HepG2 (cell line): ENCODE data around the gene WIPF2. TPM values are rescaled to one million over a fixed set of nuclear protein-coding genes. Genes with fewer than 3 reads are reported as not detected.
A peak's percentile ranks its signal among the peaks of the same experiment; 100 is the strongest.

ENCODE experiments used
- AKAP8 ChIP-seq: sonication (generic); formaldehyde crosslinking; IDR thresholded peaks from 2 replicates; pipeline ENCODE4 v1.5.1; 2020; ENCODE audit warnings: mild to moderate bottlenecking, missing genetic modification reagents
- ELF1 ChIP-seq: sonication (generic); formaldehyde crosslinking; IDR thresholded peaks from 2 replicates; pipeline ENCODE4 v1.4.0; 2020; ENCODE audit warnings: missing genetic modification reagents
- FOXM1 ChIP-seq: sonication (generic); formaldehyde crosslinking; IDR thresholded peaks from 2 replicates; pipeline ENCODE4 v1.5.0; 2020; ENCODE audit warnings: missing genetic modification reagents
- HES4 ChIP-seq: sonication (generic); formaldehyde crosslinking; IDR thresholded peaks from 2 replicates; pipeline ENCODE4 v1.9.0; 2021; ENCODE audit warnings: mild to moderate bottlenecking, missing genetic modification reagents, borderline replicate concordance
- KLF6 ChIP-seq: IDR thresholded peaks from 2 replicates; pipeline ENCODE4 v1.8.0; 2016; ENCODE audit warnings: missing biosample characterization, missing genetic modification reagents
- MTF2 ChIP-seq: sonication (generic); formaldehyde crosslinking; IDR thresholded peaks from 2 replicates; pipeline ENCODE4 v1.5.0; 2020; ENCODE audit warnings: missing genetic modification reagents, borderline replicate concordance
- RBM39 ChIP-seq: fragments of 200-400 bp; formaldehyde crosslinking; IDR thresholded peaks from one replicate; pipeline ENCODE4 v1.6.1; 2018; ENCODE audit warnings: antibody characterized with exemption, mild to moderate bottlenecking, low read depth, low read length; ENCODE audit not compliant: poor library complexity, severe bottlenecking
- TBX2 ChIP-seq: sonication (generic); formaldehyde crosslinking; IDR thresholded peaks from 2 replicates; pipeline ENCODE4 v1.5.0; 2020; ENCODE audit warnings: missing genetic modification reagents, mild to moderate bottlenecking, borderline replicate concordance
- polyA plus RNA-seq, 8 experiments: library from polyadenylated mRNA; depleted of rRNA in 3 of 8; stranded (reverse) in 7 of 8; unstranded in 1 of 8; fragments of >200 nt; fragmentation: Illumina TruSeq in 4 of 8; extraction: Trizol in 4 of 8; gene quantifications; 2 replicates each; pipeline versions ENCODE4 v1.2.1 to v1.2.3, GENCODE V29; 2011 to 2016; ENCODE audit warnings: low read depth in 4 of 8, missing spikeins in 1 of 8, mixed read lengths in 1 of 8; ENCODE audit not compliant: insufficient read depth in 1 of 8
- total RNA-seq, 5 experiments: library from RNA; depleted of rRNA; stranded (reverse); fragments of >200 nt; fragmentation: Illumina TruSeq; extraction: Trizol; gene quantifications; 2 replicates each; pipeline ENCODE4 v1.2.3, GENCODE V29; 2016; ENCODE audit warnings: low read depth in 1 of 5
- TF ChIP-seq, protein P1 (sequence below): sonication (generic); formaldehyde crosslinking; IDR thresholded peaks from 2 replicates; pipeline ENCODE4 v1.5.0; 2020; ENCODE audit warnings: mild to moderate bottlenecking, missing genetic modification reagents
- TF ChIP-seq, protein P2 (sequence below): sonication (generic); formaldehyde crosslinking; IDR thresholded peaks from 2 replicates; pipeline ENCODE4 v1.4.0; 2020; ENCODE audit warnings: missing genetic modification reagents
- TF ChIP-seq, protein P3 (sequence below): sonication (generic); formaldehyde crosslinking; IDR thresholded peaks from 2 replicates; pipeline ENCODE4 v1.5.0; 2020; ENCODE audit warnings: mild to moderate bottlenecking, missing genetic modification reagents, borderline replicate concordance
- TF ChIP-seq, protein P4 (sequence below): sonication (generic); formaldehyde crosslinking; IDR thresholded peaks from 2 replicates; pipeline ENCODE4 v1.4.0; 2020; ENCODE audit warnings: mild to moderate bottlenecking, missing genetic modification reagents
- TF ChIP-seq, protein P5 (sequence below): sonication (generic); formaldehyde crosslinking; IDR thresholded peaks from 2 replicates; pipeline ENCODE4 v1.5.0; 2020; ENCODE audit warnings: mild to moderate bottlenecking, missing genetic modification reagents
- TF ChIP-seq, protein P6 (sequence below): sonication (generic); formaldehyde crosslinking; IDR thresholded peaks from 2 replicates; pipeline ENCODE4 v1.8.0; 2022; ENCODE audit warnings: mild to moderate bottlenecking, missing genetic modification reagents, moderate library complexity
- TF ChIP-seq, protein P7 (sequence below): sonication (generic); formaldehyde crosslinking; IDR thresholded peaks from 2 replicates; pipeline ENCODE4 v1.4.0; 2020; ENCODE audit warnings: mild to moderate bottlenecking, low read depth, missing genetic modification reagents

WIPF2 gene
- total and polyA plus RNA-seq, 2 of the 13 experiments (the other 11 are each of a cell fraction or from before 2014, with no cell fraction given), result 7.2 to 10.8 TPM

DNA sequence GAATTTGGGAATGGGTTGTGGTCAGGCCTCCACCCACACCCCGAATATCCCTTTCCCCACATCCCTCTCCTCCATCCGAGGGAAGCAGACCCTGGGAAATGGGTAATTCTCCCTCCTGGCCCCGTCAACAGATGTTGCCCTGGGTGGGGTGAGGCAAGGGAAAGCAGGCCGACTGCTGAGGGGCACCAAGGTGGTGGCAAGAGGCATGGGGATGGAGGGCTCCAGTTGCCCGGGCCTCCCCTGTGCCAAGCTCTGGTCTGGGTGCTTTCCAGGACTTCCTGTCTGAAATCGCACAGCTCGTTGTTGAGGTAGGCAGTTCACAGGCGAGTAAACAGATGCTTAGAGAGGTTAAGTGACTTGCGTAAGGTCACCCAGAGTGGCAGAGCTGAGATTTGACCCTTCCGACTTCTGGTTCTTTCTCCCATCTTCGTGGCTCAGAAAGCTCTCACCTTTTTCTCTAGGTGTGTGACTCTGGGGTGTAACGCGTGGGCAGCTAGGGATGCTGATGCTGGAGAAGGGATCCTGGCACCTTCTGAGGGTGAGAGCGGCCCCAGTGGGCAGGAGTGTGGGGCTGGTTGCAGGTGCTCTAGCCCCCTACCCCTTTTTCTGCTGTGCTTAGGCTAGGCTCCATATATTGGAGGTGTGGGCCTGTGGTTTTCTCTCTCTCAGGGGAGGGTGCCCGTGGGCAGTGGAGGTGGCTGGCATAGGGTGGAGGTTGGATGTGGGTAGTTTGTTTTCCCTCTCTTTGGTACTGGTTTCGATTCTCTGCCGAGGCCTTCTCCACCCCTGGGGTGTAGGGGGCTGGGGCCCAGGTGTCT, 107.1 kb downstream of the WIPF2 start (continued):
- TF ChIP-seq, protein P1, sequence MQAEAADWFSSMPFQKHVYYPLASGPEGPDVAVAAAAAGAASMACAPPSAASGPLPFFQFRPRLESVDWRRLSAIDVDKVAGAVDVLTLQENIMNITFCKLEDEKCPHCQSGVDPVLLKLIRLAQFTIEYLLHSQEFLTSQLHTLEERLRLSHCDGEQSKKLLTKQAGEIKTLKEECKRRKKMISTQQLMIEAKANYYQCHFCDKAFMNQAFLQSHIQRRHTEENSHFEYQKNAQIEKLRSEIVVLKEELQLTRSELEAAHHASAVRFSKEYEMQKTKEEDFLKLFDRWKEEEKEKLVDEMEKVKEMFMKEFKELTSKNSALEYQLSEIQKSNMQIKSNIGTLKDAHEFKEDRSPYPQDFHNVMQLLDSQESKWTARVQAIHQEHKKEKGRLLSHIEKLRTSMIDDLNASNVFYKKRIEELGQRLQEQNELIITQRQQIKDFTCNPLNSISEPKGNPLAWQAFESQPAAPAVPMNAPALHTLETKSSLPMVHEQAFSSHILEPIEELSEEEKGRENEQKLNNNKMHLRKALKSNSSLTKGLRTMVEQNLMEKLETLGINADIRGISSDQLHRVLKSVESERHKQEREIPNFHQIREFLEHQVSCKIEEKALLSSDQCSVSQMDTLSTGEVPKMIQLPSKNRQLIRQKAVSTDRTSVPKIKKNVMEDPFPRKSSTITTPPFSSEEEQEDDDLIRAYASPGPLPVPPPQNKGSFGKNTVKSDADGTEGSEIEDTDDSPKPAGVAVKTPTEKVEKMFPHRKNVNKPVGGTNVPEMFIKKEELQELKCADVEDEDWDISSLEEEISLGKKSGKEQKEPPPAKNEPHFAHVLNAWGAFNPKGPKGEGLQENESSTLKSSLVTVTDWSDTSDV (CRISPR knock-in tag), result no peak
- TF ChIP-seq, protein P2, sequence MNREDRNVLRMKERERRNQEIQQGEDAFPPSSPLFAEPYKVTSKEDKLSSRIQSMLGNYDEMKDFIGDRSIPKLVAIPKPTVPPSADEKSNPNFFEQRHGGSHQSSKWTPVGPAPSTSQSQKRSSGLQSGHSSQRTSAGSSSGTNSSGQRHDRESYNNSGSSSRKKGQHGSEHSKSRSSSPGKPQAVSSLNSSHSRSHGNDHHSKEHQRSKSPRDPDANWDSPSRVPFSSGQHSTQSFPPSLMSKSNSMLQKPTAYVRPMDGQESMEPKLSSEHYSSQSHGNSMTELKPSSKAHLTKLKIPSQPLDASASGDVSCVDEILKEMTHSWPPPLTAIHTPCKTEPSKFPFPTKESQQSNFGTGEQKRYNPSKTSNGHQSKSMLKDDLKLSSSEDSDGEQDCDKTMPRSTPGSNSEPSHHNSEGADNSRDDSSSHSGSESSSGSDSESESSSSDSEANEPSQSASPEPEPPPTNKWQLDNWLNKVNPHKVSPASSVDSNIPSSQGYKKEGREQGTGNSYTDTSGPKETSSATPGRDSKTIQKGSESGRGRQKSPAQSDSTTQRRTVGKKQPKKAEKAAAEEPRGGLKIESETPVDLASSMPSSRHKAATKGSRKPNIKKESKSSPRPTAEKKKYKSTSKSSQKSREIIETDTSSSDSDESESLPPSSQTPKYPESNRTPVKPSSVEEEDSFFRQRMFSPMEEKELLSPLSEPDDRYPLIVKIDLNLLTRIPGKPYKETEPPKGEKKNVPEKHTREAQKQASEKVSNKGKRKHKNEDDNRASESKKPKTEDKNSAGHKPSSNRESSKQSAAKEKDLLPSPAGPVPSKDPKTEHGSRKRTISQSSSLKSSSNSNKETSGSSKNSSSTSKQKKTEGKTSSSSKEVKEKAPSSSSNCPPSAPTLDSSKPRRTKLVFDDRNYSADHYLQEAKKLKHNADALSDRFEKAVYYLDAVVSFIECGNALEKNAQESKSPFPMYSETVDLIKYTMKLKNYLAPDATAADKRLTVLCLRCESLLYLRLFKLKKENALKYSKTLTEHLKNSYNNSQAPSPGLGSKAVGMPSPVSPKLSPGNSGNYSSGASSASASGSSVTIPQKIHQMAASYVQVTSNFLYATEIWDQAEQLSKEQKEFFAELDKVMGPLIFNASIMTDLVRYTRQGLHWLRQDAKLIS, result no peak
- TF ChIP-seq RBM39 (no peak), ELF1 (0 out of 2 replicates have a peak, but pooled peaks have one; percentile 21), AKAP8 (CRISPR knock-in tag) (no peak), FOXM1 (no peak), TBX2 (CRISPR knock-in tag) (no peak), HES4 (CRISPR knock-in tag) (no peak), MTF2 (CRISPR knock-in tag) (no peak), KLF6 (no peak)
- TF ChIP-seq, protein P3, sequence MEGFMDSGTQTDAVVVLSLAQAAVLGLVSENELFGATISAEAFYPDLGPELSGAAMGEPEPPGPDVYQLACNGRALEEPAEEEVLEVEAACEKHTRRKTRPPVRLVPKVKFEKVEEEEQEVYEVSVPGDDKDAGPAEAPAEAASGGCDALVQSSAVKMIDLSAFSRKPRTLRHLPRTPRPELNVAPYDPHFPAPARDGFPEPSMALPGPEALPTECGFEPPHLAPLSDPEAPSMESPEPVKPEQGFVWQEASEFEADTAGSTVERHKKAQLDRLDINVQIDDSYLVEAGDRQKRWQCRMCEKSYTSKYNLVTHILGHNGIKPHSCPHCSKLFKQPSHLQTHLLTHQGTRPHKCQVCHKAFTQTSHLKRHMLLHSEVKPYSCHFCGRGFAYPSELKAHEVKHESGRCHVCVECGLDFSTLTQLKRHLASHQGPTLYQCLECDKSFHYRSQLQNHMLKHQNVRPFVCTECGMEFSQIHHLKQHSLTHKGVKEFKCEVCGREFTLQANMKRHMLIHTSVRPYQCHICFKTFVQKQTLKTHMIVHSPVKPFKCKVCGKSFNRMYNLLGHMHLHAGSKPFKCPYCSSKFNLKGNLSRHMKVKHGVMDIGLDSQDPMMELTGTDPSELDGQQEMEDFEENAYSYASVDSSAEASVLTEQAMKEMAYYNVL (CRISPR knock-in tag), result no peak
- TF ChIP-seq, protein P4, sequence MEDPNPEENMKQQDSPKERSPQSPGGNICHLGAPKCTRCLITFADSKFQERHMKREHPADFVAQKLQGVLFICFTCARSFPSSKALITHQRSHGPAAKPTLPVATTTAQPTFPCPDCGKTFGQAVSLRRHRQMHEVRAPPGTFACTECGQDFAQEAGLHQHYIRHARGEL (CRISPR knock-in tag), result no peak
- TF ChIP-seq, protein P5, sequence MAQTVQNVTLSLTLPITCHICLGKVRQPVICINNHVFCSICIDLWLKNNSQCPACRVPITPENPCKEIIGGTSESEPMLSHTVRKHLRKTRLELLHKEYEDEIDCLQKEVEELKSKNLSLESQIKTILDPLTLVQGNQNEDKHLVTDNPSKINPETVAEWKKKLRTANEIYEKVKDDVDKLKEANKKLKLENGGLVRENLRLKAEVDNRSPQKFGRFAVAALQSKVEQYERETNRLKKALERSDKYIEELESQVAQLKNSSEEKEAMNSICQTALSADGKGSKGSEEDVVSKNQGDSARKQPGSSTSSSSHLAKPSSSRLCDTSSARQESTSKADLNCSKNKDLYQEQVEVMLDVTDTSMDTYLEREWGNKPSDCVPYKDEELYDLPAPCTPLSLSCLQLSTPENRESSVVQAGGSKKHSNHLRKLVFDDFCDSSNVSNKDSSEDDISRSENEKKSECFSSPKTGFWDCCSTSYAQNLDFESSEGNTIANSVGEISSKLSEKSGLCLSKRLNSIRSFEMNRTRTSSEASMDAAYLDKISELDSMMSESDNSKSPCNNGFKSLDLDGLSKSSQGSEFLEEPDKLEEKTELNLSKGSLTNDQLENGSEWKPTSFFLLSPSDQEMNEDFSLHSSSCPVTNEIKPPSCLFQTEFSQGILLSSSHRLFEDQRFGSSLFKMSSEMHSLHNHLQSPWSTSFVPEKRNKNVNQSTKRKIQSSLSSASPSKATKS, result no peak
- TF ChIP-seq, protein P6, sequence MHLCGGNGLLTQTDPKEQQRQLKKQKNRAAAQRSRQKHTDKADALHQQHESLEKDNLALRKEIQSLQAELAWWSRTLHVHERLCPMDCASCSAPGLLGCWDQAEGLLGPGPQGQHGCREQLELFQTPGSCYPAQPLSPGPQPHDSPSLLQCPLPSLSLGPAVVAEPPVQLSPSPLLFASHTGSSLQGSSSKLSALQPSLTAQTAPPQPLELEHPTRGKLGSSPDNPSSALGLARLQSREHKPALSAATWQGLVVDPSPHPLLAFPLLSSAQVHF (CRISPR knock-in tag), result no peak
- TF ChIP-seq, protein P7, sequence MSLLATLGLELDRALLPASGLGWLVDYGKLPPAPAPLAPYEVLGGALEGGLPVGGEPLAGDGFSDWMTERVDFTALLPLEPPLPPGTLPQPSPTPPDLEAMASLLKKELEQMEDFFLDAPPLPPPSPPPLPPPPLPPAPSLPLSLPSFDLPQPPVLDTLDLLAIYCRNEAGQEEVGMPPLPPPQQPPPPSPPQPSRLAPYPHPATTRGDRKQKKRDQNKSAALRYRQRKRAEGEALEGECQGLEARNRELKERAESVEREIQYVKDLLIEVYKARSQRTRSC (CRISPR knock-in tag), result 0 out of 2 replicates have a peak, but pooled peaks have one; percentile 49
